ENCODE measurements around the gene LRIT2. TPM values are rescaled to one million over a fixed set of nuclear protein-coding genes. Genes with fewer than 3 reads are reported as not detected.

LRIT2 gene
- total and polyA plus RNA-seq, 2 experiments from 2014 or later, result not detected

- Histone ChIP-seq H3K4me2 (no peak overlapping the region), H3K4me3 (no peak overlapping the region), H3K79me2 (no peaks in the 10 kb centered on the region), H3K36me3 (replicated peaks; ENCODE audit: insufficient read depth, low read depth) (no peaks in the 10 kb centered on the region), H3K27me3 (peaks cover 20% of the 10 kb centered on the region), H3K27ac (no peak overlapping the region), H3K9me2 (replicated peaks; ENCODE audit: insufficient read depth) (no peaks in the 10 kb centered on the region), H4K20me1 (ENCODE audit: insufficient read depth, poor library complexity, severe bottlenecking) (no peaks in the 10 kb centered on the region), H3K4me1 (ENCODE audit: insufficient read depth) (no peaks in the 10 kb centered on the region), H2AFZ (no peak overlapping the region), H3K9me3 (ENCODE audit: low read depth) (no peaks in the 10 kb centered on the region)
- peak; percentile 82 for DNase-seq (ENCODE audit: low spot score)
- 9% methylated on average over 11 of the region's 11 CpGs for WGBS (ENCODE audit: low lambda C conversion rate, missing lambda C conversion rate)
- TF ChIP-seq EZH2phosphoT487 (IDR thresholded peaks at IDR 0.05; ENCODE audit: low read depth, severe bottlenecking, unreplicated experiment) (no peak), CTCF (IDR thresholded peaks at IDR 0.05; ENCODE audit: poor library complexity) (peak; percentile 95)
Measured at GRCh38 chr10:84264611-84265141, 39.3 kb upstream of the LRIT2 start.

- no peaks in the 10 kb centered on the region for H3K9me2 ChIP-seq (replicated peaks; ENCODE audit: insufficient read depth)
- H3K4me1 ChIP-seq (ENCODE audit: insufficient read depth), result no peaks in the 10 kb centered on the region
- DNase-seq (ENCODE audit: low spot score), result no peak
- no peak overlapping the region for H2AFZ ChIP-seq
- peaks cover 15% of the 10 kb centered on the region for H3K27me3 ChIP-seq
- no peaks in the 10 kb centered on the region for H3K79me2 ChIP-seq
- no peaks in the 10 kb centered on the region for H3K36me3 ChIP-seq (replicated peaks; ENCODE audit: insufficient read depth, low read depth)
- no peaks in the 10 kb centered on the region for H3K9me3 ChIP-seq (ENCODE audit: low read depth)
- H3K4me3 ChIP-seq, result no peak overlapping the region
- 83% methylated on average over 5 of the region's 5 CpGs for WGBS (ENCODE audit: low lambda C conversion rate, missing lambda C conversion rate)
- no peak overlapping the region for H3K27ac ChIP-seq
- H4K20me1 ChIP-seq (ENCODE audit: insufficient read depth, poor library complexity, severe bottlenecking), result no peaks in the 10 kb centered on the region
- no peak overlapping the region for H3K4me2 ChIP-seq
- TF ChIP-seq EZH2 (IDR thresholded peaks at IDR 0.05; ENCODE audit: borderline replicate concordance) (no peak), EZH2phosphoT487 (IDR thresholded peaks at IDR 0.05; ENCODE audit: low read depth, severe bottlenecking, unreplicated experiment) (no peak), CTCF (IDR thresholded peaks at IDR 0.05; ENCODE audit: poor library complexity) (no peak)
Measured at GRCh38 chr10:84263716-84264115, 38.4 kb upstream of the LRIT2 start.

GRCh38 chr10:84262190-84262956 lies 37.0 kb upstream of the LRIT2 start:
- Histone ChIP-seq H3K4me2 (no peak overlapping the region), H2AFZ (no peak overlapping the region), H3K9me2 (replicated peaks; ENCODE audit: insufficient read depth) (no peaks in the 10 kb centered on the region), H4K20me1 (ENCODE audit: insufficient read depth, poor library complexity, severe bottlenecking) (no peaks in the 10 kb centered on the region), H3K27ac (no peak overlapping the region), H3K79me2 (no peaks in the 10 kb centered on the region), H3K4me1 (ENCODE audit: insufficient read depth) (no peaks in the 10 kb centered on the region), H3K4me3 (no peak overlapping the region), H3K9me3 (ENCODE audit: low read depth) (no peaks in the 10 kb centered on the region), H3K36me3 (replicated peaks; ENCODE audit: insufficient read depth, low read depth) (no peaks in the 10 kb centered on the region), H3K27me3 (peaks cover 2% of the 10 kb centered on the region)
- WGBS (ENCODE audit: low lambda C conversion rate, missing lambda C conversion rate), result 77% methylated on average over 13 of the region's 13 CpGs
- DNase-seq (ENCODE audit: low spot score), result no peak
- TF ChIP-seq EZH2 (IDR thresholded peaks at IDR 0.05; ENCODE audit: borderline replicate concordance) (no peak), EZH2phosphoT487 (IDR thresholded peaks at IDR 0.05; ENCODE audit: low read depth, severe bottlenecking, unreplicated experiment) (no peak), CTCF (IDR thresholded peaks at IDR 0.05; ENCODE audit: poor library complexity) (no peak)
